DOHH2 (cell line): ENCODE measurements around the gene DNAH7.

Experiments used
- H3F3A ChIP-seq: fragments of 200-600 bp; sonication (generic), shearing (Covaris generic); 2 replicates; pipeline ENCODE4 v1.6.0; 2016; ENCODE audit warnings: antibody characterized with exemption, mild to moderate bottlenecking; ENCODE audit not compliant: control insufficient read depth, insufficient read depth
- H3K27ac ChIP-seq: fragments of 200-600 bp; sonication (generic); 2 replicates; pipeline ENCODE4 v1.5.1; 2014; ENCODE audit warnings: low read depth, mild to moderate bottlenecking, low read length, moderate library complexity
- H3K27me3 ChIP-seq: fragments of 200-600 bp; sonication (generic); 2 replicates; pipeline ENCODE4 v1.6.1; 2014; ENCODE audit warnings: mild to moderate bottlenecking, low read length, mixed read lengths; ENCODE audit not compliant: control insufficient read depth
- H3K36me3 ChIP-seq: fragments of 200-600 bp; sonication (generic); 2 replicates; pipeline ENCODE4 v1.6.1; 2014; ENCODE audit warnings: mild to moderate bottlenecking, low read length, moderate library complexity, mixed read lengths; ENCODE audit not compliant: control insufficient read depth
- H3K4me1 ChIP-seq: fragments of 200-600 bp; sonication (generic); 2 replicates; pipeline ENCODE4 v1.6.1; 2014; ENCODE audit warnings: mild to moderate bottlenecking, low read length, mixed read lengths; ENCODE audit not compliant: control insufficient read depth
- H3K4me2 ChIP-seq: fragments of 200-600 bp; sonication (generic); 2 replicates; pipeline ENCODE4 v1.6.0; 2014; ENCODE audit warnings: mild to moderate bottlenecking, low read length, moderate library complexity
- H3K4me3 ChIP-seq: fragments of 200-600 bp; sonication (generic); 2 replicates; pipeline ENCODE4 v1.5.1; 2014; ENCODE audit warnings: mild to moderate bottlenecking, low read length, mixed read lengths
- H3K79me2 ChIP-seq: fragments of 200-600 bp; sonication (generic); 2 replicates; pipeline ENCODE4 v1.6.1; 2014; ENCODE audit warnings: mild to moderate bottlenecking, low read length, mixed read lengths; ENCODE audit not compliant: control insufficient read depth
- H3K9me2 ChIP-seq: fragments of 200-600 bp; sonication (generic); replicated peaks from 2 replicates; pipeline ENCODE4 v1.6.1; 2014; ENCODE audit warnings: mild to moderate bottlenecking, low read length, mixed read lengths; ENCODE audit not compliant: control insufficient read depth
- H3K9me3 ChIP-seq: fragments of 200-600 bp; sonication (generic); 2 replicates; pipeline ENCODE4 v1.6.1; 2014; ENCODE audit warnings: antibody characterized with exemption, low read length, mixed read lengths; ENCODE audit not compliant: control insufficient read depth, insufficient read depth
- H4K20me1 ChIP-seq: fragments of 200-600 bp; sonication (generic); 2 replicates; pipeline ENCODE4 v1.6.0; 2014; ENCODE audit warnings: low read depth, mild to moderate bottlenecking, antibody characterized with exemption, low read length, moderate library complexity; ENCODE audit not compliant: control insufficient read depth, insufficient read depth
- EZH2phosphoT487 ChIP-seq: fragments of 200-600 bp; sonication (generic); IDR thresholded peaks from 2 replicates; pipeline ENCODE4 v1.6.1; 2017; ENCODE audit warnings: borderline replicate concordance, mild to moderate bottlenecking, antibody characterized with exemption, low read length, moderate library complexity, mixed read lengths
- TF ChIP-seq, protein P1 (sequence below): fragments of 200-600 bp; sonication (generic); IDR thresholded peaks from one replicate; pipeline ENCODE4 v1.5.1; 2014; ENCODE audit warnings: antibody characterized with exemption, mild to moderate bottlenecking, low read depth, low read length; ENCODE audit not compliant: poor library complexity, severe bottlenecking

DNAH7 gene

DNA sequence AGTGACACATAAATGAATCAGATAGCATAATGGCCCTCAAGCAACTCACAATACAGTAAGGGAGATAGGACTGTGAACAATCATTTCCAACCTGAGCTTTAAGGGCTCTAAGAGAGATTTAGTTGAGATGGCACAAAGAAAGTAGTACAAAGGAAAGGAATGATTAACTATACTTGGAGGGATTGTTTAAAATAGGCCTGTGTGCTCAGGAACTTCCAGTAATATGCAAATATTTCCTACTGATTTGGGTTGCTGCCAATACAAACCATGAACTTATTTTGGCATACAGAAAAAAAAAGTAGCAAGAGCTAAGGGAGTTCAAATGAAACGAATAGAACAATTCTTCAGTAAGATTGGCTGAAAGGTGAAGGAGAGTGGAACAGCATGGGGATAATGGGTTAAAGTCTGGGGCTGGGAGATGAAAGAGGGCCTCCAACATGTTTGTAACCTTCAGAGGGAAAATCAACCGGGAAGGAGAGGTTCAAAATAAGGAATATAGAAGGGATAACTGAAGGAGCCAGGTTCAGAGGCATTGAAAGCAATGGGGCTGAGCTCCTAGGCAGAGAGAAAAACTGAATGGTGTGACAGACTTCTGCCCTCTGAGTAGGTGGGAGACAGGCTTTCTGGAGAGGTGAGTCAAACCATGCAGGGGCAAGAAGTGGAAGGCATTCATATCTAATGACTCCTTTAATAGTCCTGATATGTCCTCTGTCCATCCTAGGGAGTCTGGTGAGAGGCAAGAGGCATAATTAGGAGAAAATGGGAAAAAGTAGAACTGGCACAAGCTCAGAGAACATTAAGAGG, 83.5 kb downstream of the DNAH7 start:
- H3K4me3 ChIP-seq: no peak overlapping the region
- no peaks in the 10 kb centered on the region for H3K36me3 ChIP-seq
- H3K4me2 ChIP-seq: no peak overlapping the region
- no peaks in the 10 kb centered on the region for H3K9me2 ChIP-seq
- no peaks in the 10 kb centered on the region for H3K79me2 ChIP-seq
- peaks cover 3% of the 10 kb centered on the region; the same call in 1 of the 2 replicates for H3K27me3 ChIP-seq
- H3F3A ChIP-seq: no peaks in the 10 kb centered on the region
- no peaks in the 10 kb centered on the region for H4K20me1 ChIP-seq
- H3K9me3 ChIP-seq: no peaks in the 10 kb centered on the region
- H3K4me1 ChIP-seq: no peaks in the 10 kb centered on the region
- TF ChIP-seq, protein P1, sequence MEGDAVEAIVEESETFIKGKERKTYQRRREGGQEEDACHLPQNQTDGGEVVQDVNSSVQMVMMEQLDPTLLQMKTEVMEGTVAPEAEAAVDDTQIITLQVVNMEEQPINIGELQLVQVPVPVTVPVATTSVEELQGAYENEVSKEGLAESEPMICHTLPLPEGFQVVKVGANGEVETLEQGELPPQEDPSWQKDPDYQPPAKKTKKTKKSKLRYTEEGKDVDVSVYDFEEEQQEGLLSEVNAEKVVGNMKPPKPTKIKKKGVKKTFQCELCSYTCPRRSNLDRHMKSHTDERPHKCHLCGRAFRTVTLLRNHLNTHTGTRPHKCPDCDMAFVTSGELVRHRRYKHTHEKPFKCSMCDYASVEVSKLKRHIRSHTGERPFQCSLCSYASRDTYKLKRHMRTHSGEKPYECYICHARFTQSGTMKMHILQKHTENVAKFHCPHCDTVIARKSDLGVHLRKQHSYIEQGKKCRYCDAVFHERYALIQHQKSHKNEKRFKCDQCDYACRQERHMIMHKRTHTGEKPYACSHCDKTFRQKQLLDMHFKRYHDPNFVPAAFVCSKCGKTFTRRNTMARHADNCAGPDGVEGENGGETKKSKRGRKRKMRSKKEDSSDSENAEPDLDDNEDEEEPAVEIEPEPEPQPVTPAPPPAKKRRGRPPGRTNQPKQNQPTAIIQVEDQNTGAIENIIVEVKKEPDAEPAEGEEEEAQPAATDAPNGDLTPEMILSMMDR: no peak
- TF ChIP-seq EZH2phosphoT487: no peak
- no peak overlapping the region for H3K27ac ChIP-seq

DNA sequence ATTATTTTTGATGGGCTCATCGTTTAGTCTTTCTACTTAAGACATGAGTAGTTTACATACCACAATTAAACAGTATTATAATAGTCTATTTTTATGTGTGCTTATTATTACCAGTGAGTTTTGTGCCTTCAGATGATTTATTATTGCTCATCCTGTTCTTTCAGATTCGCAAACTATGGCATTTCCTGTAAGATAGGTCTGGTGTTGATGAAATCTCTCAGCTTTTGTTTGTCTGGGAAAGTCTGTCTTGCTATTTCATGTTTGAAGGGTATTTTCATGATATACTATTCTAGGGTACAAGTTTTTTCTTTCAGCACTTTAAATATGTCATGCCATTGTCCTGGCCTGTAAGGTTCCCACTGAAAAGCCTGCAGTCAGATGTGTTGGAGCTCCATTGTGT, 101.3 kb downstream of the DNAH7 start:
- Histone ChIP-seq H3K9me2 (no peaks in the 10 kb centered on the region), H3K4me2 (no peak overlapping the region), H3K9me3 (no peaks in the 10 kb centered on the region), H3K79me2 (no peaks in the 10 kb centered on the region), H3K27ac (no peak overlapping the region), H4K20me1 (no peaks in the 10 kb centered on the region), H3K4me3 (no peak overlapping the region), H3F3A (no peaks in the 10 kb centered on the region), H3K4me1 (no peaks in the 10 kb centered on the region), H3K36me3 (no peaks in the 10 kb centered on the region), H3K27me3 (no peaks in the 10 kb centered on the region)
- TF ChIP-seq EZH2phosphoT487: no peak

DNA sequence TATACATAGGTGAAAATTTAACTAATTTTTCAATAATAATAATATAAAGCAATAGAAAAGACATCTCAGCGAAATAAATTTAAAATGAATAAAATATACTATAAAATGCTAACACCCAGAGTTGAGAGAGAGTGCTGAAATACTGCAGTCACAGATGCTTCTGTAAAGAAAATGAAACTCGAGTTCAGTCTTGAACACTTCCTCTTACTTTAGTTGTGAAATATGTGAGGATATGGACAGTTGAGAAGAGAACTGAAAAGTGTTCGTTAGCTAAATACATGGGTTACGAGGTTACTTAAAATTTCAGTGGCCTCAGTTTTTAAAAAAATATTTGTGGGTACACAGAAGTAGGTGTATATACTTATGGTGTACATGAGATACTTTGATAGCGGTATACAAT, 106.8 kb downstream of the DNAH7 start:
- H3K9me2 ChIP-seq: no peaks in the 10 kb centered on the region
- no peaks in the 10 kb centered on the region for H3F3A ChIP-seq
- H3K4me3 ChIP-seq: no peak overlapping the region
- H3K9me3 ChIP-seq: no peaks in the 10 kb centered on the region
- no peaks in the 10 kb centered on the region for H3K27me3 ChIP-seq
- no peaks in the 10 kb centered on the region for H3K4me1 ChIP-seq
- no peak overlapping the region for H3K4me2 ChIP-seq
- no peaks in the 10 kb centered on the region for H3K79me2 ChIP-seq
- H4K20me1 ChIP-seq: no peaks in the 10 kb centered on the region
- H3K36me3 ChIP-seq: no peaks in the 10 kb centered on the region
- TF ChIP-seq, protein P1: no peak
- no peak for TF ChIP-seq EZH2phosphoT487
- no peak overlapping the region for H3K27ac ChIP-seq

DNA sequence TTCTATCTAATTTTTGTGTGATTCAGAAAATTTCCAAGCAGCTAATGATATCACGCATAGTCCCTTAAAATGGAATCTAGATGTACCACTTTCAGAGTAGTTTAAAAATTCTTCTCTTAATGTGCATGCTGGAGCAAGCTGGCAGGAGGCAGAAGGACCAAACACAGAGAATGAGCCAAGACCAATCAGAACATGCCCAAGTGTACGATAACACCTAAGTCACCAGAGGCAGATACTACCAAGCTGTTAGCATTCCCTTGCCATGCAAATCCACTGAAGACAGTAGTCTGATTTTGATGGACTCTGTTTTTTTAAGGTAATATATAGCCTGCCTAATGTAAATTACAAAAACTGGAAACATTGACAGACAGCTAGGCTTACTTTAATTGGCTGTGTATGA, 109.3 kb downstream of the DNAH7 start:
- TF ChIP-seq, protein P1: no peak
- no peak for TF ChIP-seq EZH2phosphoT487
- Histone ChIP-seq H3K9me2 (no peaks in the 10 kb centered on the region), H3K4me1 (no peaks in the 10 kb centered on the region), H3K4me2 (no peak overlapping the region), H3F3A (no peaks in the 10 kb centered on the region), H3K4me3 (no peak overlapping the region), H3K9me3 (no peaks in the 10 kb centered on the region), H4K20me1 (no peaks in the 10 kb centered on the region), H3K36me3 (no peaks in the 10 kb centered on the region), H3K27me3 (no peaks in the 10 kb centered on the region), H3K79me2 (no peaks in the 10 kb centered on the region), H3K27ac (no peak overlapping the region)
